ENCODE data around the gene PRKAB1.
A peak's percentile ranks its signal among the peaks of the same experiment; 100 is the strongest.

Gene PRKAB1

DNA sequence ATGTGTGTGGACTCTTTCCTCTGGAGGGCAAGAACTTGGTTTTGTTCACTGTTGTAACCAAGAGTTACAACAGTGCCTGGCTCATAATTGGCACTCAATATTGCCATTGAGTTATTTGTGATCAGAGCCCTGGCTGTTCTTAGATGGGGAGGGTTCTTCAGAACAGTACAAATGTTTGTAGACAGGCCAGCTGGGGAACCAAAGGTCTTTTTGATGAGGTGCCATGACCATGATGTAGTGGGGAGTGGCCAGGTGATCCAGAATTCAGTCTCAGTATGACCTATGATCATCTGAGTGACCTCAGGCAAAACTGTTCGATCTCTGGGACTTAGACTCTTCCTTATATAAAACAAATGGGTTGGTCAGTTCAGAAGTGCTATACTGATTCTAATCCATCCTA lies 3.3 kb upstream of the PRKAB1 start:
- no peak for DNase-seq

DNA sequence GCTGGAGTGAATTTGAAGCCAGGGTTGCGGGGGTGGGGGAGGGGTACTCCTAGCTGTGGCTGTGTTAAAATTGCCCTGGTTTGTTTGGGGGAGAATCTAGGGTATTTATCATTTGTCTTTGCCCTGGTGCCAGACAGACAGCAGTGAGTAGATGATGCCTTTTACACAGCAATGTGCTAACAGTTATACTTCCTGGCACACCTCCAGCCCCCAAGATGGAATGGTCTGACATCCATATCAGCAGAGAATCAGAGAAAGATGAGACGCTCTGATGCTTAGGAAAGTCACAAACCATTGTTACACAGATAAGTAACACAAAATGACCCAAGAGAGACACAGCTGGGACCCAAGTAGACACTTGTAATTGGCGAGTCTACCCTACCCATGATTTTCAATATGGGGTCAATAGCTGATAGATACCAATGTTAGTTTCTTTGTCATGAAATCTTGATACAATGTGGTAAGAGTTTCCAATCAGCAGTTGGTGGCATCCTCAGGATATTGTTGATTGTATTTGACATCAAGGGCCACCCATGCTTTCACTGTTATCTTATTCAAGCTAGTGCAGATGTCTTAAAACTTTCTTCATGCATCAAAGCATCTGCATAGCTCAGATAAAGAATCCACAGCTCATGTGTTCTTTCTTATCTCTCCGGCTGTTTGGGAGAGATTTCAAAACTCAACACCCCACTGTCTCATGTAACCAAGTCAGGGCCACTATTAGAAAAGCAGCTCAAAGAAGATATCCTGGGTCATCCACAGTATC lies 2.6 kb upstream of the PRKAB1 start:
- no peak for DNase-seq

DNA sequence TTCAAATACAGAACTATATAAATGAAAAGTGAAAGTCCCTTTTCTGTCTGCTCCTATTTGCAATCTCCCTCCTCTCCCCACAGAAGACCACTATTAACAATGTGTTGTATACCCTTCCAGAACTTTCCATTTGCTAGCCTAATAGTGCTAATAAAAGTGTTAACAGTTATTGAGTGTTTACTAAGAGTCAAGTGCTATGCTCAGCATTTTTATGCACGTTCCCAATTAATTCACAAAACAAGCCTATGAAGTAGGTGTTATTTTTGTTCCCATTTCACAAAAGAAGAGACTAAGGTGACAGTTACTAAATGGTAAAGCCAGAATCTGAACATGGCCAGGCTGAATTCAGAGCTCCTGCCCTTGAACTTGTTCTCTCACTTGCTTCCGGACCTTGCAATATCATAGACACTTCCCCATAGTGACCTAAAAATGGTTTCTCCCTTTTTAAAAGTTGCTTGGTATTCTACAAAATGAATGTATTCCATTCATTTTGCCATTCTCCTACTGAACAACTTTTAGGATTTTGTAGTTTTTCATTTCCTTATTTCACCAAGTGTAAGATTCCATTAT lies 1.6 kb upstream of the PRKAB1 start:
- no peak for DNase-seq

DNA sequence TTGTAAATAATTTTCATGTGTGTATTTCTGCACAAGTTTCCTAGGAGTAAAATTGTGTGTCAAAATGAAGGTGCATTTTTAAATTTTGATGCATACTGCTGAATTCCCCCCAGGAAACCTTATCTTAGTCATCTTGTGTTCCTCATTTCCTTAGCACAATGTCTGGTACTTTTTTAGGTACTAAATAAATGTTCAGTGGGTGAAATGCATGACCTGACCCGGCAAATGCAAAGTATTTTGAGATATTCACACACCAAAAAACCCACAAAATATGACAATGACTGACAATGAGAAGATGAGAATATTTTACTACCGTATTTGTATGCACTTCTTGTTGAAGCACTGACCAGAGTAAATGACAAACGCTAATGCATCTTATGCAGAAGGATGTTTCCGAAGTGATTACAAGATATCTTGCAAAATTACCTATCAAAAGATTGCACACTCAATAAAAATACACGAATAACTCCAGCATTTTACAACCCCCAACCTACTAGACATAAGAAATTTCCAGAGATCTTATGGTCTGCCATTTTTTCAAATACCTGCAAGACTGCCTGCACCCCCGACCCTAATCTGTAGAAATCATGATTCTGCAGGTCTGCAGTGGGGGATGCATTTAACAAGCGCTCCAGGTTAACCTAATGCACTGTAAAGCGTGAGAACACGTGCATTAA lies 895 bp upstream of the PRKAB1 start:
- no peak for DNase-seq

DNA sequence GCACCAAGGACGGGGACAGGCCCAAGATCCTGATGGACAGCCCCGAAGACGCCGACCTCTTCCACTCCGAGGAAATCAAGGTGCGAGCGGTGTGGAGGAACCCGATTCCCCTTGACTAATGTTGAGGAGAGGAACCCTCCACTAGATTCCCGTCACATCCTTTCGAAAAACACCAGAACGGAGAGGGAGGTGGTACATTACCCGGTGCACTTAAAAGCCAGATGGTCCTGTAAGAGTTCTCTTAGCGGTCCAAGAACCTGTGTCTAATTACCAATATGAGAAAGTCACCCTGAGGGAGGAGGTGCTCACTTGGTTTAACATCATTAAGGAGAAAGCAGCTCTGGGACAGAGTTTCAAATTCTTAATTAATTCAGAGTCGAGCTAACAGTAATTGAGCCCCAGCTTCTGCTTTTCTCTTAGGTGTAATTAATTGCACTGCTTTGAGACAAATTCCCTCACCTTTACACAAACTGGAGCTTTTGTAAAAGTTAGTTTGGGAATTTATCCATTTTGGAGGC lies 450 bp downstream of the PRKAB1 start:
- no peak for DNase-seq

DNA sequence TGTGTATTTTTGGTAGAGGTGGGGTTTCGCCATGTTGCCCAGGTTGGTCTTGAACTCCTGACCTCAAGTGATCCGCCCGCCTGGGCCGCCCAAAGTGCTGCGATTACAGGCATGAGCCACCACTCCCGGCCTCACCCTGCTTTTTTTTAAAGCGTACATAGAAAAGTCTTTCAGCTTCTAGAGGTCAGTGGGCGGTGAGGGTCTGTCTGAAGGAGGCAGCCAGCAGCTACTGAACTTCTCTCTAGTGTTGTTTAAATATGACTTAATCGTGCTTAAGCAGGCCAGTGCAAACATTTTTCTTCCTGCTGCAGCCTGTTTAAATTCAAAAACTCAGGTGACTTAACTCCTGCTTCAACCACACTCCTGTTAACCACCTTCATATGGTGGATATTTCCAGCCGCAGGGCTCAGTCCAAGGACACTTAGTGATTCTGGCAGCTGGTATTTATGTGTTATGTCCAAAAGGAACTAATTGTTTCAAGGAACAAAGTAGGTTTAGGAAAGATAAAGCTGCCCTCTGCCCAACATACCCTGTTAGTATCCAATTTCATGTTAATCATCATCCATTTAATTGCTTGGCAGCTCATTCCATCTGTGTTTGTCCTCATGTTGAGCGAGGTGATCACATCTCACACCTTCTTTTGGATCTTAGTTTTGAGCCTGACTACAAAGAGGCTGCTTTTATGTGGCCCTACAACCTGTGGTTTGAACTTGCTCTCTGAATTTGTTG lies 2.0 kb downstream of the PRKAB1 start:
- DNase-seq, result peak; percentile 9

DNA sequence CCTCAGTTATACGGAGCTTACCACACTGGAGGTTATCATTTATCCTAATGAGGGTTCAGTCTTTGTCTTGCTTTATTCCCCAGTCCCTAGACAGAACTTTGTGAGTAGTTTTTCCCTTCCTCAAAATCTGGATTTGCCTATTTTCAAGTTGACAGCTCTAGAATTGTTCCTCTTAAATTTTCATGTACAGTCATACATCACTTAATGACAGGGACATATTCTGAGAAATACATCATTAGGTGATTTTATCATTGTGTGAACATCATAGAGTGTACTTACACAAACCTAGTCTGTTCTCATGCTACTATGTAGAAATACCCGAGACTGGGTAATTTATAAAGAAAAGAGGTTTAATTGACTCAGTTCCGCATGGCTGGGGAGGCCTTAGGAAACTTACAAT lies 3.1 kb downstream of the PRKAB1 start:
- DNase-seq, result no peak

DNA sequence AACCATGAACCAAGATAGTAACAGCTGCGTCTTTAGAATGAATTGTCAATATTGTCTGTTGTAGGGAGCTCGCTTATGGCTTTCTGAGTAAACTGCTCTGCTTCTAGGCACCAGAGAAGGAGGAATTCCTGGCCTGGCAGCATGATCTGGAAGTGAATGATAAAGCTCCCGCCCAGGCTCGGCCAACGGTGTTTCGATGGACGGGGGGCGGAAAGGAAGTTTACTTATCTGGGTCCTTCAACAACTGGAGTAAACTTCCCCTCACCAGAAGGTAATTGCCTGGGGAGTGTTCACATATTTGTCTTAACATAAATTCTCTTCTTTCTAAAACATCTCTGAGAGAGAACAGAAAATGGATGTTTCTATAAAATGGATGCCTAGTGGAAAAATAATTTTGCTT lies 4.3 kb downstream of the PRKAB1 start:
- DNase-seq, result no peak

DNA sequence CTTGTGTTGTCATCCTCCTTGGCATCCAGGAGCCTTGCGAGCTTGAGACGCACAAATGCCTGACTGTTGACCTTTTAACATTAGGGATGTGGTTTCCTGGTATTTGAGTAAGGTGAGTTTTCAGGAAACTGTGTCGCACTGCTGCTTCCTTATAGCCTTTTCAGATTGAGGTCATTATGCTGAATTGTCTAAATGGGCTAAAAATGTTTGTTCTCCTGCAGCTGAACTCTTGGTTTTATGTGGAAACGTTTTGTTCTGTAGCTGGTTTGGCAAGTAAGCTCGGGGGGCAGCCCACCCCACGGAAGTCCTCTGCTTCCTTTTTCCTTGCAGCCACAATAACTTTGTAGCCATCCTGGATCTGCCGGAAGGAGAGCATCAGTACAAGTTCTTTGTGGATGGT lies 5.7 kb downstream of the PRKAB1 start:
- DNase-seq, result no peak

DNA sequence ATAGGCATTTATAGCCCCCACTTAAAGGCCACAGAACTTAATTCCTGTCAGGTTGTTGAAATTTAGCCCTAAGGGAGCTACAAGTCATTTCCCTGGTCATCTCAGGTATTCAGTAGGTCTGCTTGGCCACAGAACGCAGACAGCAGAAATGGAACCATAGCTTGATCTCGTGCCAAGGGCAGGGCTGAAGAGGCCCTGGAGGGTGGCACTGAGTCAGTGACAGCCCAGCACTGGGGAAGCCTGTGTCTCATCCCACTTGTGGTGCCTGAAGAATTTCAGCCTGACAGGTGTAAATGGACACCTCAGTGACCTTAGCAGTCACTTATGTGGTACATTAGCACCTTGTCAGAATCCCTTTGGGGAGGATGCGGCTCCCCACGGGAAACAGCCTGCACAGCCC lies 6.6 kb downstream of the PRKAB1 start:
- no peak for DNase-seq

DNA sequence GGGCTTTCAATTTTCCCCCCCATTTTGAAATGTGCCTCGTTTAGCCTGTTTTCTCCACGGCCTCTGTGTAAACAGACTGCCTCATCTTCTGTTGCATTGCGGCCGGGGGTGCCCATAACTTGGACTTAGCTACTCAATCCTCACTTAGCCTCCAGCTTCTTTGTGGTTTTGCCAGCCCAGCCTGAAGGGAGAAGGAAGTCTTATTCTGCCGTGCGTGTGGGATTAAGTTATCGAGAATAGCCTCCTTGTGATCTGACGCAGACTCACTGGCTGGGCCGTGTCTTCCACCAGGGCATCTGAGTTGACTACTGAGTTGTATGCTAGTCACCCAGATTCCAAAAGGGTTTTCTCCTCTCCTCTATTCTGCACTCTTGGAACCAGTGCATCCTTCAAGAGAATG lies 8.1 kb downstream of the PRKAB1 start:
- DNase-seq, result no peak

DNA sequence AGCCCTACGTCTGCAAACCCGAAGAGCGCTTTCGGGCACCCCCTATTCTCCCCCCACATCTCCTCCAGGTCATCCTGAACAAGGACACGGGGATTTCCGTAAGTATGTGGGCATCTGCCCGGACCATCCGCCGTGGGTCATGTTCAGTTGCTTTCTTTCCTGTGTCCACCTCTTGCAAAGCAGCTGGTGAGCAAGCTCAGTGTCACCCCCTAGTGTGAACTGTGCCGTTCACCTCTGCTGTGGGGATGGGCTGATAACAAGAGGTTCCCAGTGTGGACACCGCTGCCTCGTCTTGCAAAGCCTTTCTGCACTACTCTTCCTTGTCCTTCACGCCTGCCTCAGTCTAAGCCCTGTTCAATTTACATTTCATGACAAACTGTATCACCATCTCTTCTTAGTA lies 8.6 kb downstream of the PRKAB1 start:
- DNase-seq, result no peak

DNA sequence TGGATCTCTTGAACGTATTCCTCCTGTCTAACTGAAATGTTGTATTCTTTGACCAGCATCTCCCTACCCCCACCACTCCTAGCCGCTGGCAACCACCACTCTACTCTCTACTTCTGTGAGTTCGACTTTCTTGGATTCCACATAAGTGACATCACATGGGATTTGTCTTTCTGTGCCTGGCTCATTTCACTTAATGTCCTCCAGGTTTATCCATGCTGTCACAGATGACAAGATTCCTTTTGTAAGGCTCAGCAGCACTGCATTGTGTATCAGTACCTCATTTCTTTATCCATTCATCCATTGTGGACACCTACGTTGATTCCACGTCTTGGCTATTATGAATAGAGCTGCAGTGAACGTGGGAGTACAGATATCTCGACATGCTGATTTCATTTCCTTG lies 10.5 kb downstream of the PRKAB1 start:
- DNase-seq, result no peak

DNA sequence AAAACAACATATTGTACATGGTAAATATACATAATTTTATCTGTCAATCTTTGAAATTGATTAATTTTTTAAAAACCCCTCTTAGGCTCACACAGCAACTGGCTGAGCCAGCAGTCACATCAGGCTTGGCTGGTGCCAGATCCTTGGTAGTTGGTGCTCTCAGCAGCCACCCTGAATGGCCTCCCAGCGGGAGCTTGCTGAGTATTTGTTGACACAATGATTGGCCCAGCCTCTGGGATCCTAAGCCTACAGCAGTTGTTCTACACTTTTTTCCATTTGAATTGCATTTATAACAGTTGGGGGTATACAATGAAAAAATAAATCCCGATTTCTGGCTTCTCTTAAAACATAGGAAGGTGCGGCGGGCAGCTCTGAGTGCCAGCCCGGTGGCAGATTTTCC lies 11.1 kb downstream of the PRKAB1 start:
- no peak for DNase-seq

DNA sequence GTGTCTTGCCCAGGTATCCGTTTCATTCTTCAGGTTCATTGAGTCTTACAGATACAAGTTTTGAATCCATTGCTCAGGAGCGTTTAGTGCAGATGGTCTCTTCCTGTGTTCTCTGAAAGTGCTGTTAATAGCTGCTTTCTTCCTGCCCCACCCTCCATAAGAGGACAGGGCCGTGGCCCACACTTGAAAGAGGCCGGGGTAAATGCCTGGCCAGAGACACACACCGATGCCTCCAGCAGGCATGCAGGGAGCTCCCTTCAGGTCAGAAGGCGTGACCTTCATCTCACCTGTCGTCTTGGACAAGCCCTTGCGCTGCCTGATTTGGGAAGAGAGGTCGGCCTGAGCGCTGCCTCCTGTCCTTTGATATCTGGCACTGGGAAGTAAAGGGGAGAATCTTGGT lies 11.6 kb downstream of the PRKAB1 start:
- DNase-seq, result no peak

DNA sequence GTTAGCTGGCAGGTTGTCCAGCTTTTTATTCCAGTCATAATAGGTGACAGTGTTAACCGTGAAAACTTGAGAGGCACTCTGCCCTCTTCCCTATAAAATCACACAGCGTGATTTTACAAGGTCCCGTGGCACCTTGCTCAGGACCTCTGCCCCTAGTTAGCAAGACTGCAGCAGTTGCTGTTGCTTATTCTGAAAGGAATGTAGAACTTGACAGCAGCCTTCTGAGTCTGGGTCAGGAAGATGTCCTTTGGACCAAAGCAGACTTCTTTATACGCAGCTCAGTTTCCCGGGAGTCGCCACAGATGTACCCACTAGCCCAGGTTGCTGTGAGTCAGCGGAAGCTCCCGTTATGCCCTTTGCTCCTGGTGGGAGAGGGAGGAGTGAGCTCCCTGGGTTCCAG lies 13.2 kb downstream of the PRKAB1 start:
- DNase-seq, result no peak

DNA sequence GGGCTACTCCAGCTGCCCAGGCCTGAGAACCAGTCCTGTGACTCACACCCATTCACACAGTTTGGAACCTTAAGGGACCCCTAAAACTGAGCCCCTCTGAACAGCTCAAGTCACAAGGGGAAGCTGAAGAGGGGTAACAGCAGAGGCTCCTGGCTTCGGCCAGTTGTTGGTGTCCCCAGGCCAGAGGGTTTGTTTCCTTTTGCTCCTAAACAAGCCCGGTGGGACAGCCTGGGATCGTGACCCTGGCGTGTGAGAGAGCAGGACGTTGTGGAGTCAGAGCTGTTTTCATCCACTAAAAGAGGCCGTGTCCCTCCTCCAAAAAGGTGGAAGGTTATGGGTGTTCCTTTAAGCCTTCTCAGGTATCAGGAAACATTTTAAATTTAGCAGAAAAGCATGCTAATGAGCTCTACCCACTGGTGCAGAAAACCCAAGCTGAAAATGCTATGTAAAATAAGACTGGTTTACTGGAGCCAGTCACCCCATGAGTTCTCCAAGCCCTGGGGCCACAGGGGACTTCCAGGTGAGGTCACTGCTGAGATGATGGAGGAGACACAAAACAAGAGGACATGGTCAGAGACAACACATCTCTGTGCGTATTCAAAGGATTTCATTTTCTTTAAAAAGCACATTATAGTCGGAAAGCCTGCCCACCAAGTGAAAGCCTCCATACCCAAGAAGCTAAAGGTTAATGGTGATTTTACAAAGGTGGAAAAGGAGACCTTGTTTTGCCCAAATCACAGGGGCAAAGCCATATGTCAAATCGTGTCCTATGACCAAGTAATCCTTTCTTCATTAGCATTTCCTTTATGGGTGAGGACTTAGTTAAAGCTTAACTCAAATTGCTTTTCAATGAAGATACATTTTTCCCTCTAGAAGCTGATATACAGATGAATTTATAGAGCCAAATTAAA lies 14.1 kb downstream of the PRKAB1 start:
- DNase-seq, result no peak

DNA sequence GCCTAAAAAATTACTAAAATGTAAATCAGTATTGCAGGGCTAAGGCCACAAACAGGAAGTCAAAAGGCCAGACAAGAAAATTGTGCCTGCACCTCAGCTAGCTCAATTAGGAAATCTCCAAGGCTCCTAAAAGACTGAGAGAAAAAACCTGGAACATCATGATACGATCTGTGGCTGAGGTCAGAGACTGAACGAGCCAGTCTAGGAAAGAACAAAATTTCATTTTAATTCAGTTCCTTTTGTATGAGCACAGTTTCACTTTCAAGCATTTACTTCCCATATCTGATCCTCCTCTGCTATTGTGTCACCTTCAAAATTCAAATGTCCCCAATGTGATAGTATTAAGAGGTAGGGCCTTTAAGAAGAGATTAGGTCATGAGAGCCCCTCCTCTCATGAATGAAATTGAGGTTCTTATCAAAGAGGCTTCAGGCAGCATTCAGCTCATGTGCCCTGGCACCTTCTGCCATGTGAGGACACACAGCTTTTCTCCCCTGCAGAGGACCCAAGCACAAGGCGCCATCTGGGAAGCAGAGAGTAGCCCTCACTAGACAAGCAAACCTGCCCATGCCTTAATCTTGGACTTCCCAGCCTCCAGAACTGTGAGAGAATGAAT lies 14.8 kb downstream of the PRKAB1 start:
- no peak for DNase-seq

DNA sequence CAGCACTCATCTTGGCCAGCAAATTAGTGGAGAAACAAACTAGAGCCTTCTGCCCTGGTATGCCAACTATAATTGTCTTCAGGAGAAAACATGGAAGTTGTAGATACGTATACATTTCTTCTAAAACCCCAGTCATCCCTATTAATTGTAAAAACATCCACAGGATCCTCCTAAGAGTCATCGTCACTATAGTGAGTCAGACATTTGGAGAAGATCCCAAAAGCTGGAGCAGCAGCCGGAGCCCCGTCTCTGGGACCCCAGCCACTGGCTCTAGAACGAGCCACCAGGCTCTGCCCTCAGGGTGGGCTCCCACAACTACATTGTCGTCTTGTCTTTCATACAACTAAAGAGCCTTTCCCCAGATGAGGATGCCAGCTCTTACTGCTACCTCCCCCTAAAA lies 15.5 kb downstream of the PRKAB1 start:
- no peak for DNase-seq

DNA sequence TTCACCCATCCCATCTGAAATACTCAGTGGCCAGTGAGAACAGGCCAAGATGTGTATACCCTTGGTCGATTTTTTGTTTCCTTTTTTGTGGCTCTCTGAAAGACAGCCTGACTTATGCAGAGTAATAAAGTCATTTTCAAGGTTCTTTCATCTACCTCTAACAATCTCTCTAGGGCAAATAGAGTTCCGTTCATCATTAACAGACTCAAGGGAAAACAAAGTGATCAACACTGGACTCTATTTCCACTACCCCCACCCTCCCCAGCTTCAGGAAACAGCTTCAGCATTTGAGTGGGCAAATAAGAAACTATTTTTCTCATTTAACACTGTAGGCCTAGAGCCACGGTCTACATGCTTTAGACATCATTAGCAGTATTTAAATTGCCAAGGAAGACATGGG lies 15.9 kb downstream of the PRKAB1 start:
- no peak for DNase-seq

DNA sequence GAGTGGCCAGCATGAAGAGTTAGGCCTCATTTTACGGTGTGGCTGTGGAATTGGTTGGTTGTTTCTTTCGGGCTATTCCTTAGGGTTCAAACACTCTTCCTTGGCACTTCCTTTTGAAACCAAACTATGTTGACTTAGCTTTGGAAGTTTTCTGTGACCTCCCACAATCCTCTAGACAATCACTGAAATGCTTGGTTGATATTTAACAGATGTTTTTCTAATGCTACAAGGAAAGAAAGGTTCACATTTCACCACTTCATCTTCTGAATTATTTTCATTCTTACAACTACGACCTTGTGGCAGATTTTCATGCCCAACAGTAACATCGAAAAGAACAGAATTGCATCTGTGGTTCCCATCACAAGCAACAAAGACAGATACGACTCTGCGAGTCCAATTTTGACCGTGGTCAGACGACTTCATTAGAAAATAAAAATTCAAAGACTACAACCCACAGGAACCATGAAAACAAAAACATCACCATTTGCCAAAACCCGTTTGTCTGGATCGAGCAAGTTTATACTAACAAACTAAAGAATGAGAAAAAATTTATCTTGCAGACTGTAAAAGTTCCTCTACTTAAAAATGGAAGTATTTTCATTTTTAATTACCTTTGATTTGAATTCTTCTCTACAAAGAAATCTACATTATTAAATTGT lies 16.9 kb downstream of the PRKAB1 start:
- DNase-seq, result no peak

DNA sequence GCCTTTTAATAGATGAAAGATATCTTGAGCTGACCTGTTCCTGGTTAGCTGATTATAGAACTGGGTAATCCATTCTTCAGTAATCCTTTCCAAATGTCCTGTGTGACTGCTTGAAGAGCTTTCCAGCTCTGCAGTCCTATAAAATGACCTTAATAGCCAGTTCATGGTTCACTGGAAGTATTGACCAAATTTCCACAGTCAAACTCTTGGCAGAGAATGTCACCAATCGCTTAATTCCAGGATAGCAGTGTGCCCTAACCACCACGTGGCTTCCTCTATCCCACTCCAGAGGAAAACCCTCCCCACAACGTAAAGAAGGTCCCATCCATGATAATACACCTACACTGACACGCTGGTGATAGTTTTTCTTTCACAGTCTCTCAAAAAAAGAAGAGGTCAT lies 17.4 kb downstream of the PRKAB1 start:
- no peak for DNase-seq
